Endothelial cell of umbilical vein (primary cell): ENCODE data around the gene SNW1. TPM values are rescaled to one million over a fixed set of nuclear protein-coding genes. Genes with fewer than 3 reads are reported as not detected.

Source experiments
- BruUV-seq: library from RNA; stranded (reverse); fragments of 400-500 nt; replicated peaks from 2 replicates; lab custom pipeline; 2021; lab: Mats Ljungman, UMichigan
- CTCF ChIA-PET: fragments of 300-600, 350-600 bp; sonication (Branson Sonifier 250); formaldehyde crosslinking; loops from one replicate; lab custom pipeline; 2021; ENCODE audit warnings: antibody characterized with exemption, inconsistent platforms; lab: Charles Lee
- POLR2A ChIA-PET: fragments of 300-600, 350-600 bp; sonication (Branson Sonifier 250); formaldehyde crosslinking; loops from one replicate; lab custom pipeline; 2021; ENCODE audit warnings: antibody characterized with exemption, inconsistent platforms; lab: Charles Lee
- DNase-seq: peaks from one replicate; pipeline ENCODE4 v3.0.0-alpha.2; 2011; ENCODE audit warnings: low read depth, low spot score
- FAIRE-seq: peaks from 2 replicates; lab custom pipeline; 2011; peaks lifted over from hg19 to GRCh38; lab: Jason Lieb, UNC
- H2AFZ ChIP-seq: 2 replicates; pipeline ENCODE4 v1.6.0; 2012; ENCODE audit warnings: low read depth, low read length, control low read depth, inconsistent platforms
- H3K27ac ChIP-seq: 2 replicates; pipeline ENCODE4 v1.5.1; 2011; ENCODE audit warnings: low read depth, mild to moderate bottlenecking, control low read depth, low read length, moderate library complexity; ENCODE audit not compliant: insufficient read depth
- H3K27me3 ChIP-seq, 2 experiments: 2 replicates each; pipeline versions ENCODE4 v1.6.0 to v1.6.1; 2011; ENCODE audit warnings: low read length in 2 of 2, mixed read lengths in 1 of 2; ENCODE audit not compliant: control insufficient read depth in 2 of 2, insufficient read depth in 2 of 2
- H3K36me3 ChIP-seq, 2 experiments: 2 replicates in 1 of 2; 3 replicates in 1 of 2; pipeline ENCODE4 v1.5.1; 2011; ENCODE audit warnings: low read length in 2 of 2, mild to moderate bottlenecking in 1 of 2, moderate library complexity in 1 of 2; ENCODE audit not compliant: control insufficient read depth in 2 of 2, insufficient read depth in 2 of 2; ENCODE audit errors: extremely low read depth in 1 of 2
- H3K4me1 ChIP-seq: 3 replicates; pipeline ENCODE4 v1.5.1; 2011; ENCODE audit warnings: mild to moderate bottlenecking, low read length; ENCODE audit not compliant: control insufficient read depth, insufficient read depth; ENCODE audit errors: extremely low read depth
- H3K4me2 ChIP-seq: 2 replicates; pipeline ENCODE4 v1.6.1; 2011; ENCODE audit warnings: low read length, control low read depth, mixed read lengths; ENCODE audit not compliant: insufficient read depth
- H3K4me3 ChIP-seq, 3 experiments: fragments of 200-600 bp in 1 of 3; sonication (generic), shearing (Covaris generic) in 1 of 3; replicated peaks in 1 of 3; 2 replicates each; pipeline ENCODE4 v1.5.1; 2011 to 2016; ENCODE audit warnings: control low read depth in 3 of 3, low read length in 3 of 3, mild to moderate bottlenecking in 2 of 3, inconsistent platforms in 1 of 3, low read depth in 1 of 3, moderate library complexity in 1 of 3; ENCODE audit not compliant: insufficient read depth in 1 of 3
- H3K79me2 ChIP-seq: 2 replicates; pipeline ENCODE4 v1.6.0; 2012; ENCODE audit warnings: low read length, inconsistent platforms; ENCODE audit not compliant: control insufficient read depth, insufficient read depth
- H3K9ac ChIP-seq: replicated peaks from 2 replicates; pipeline ENCODE3; 2011; ENCODE audit warnings: low read length, control low read depth; ENCODE audit not compliant: insufficient read depth; ENCODE audit errors: extremely low read depth
- H3K9me1 ChIP-seq: replicated peaks from 3 replicates; pipeline ENCODE4 v1.6.0; 2011; ENCODE audit warnings: mild to moderate bottlenecking, low read length; ENCODE audit not compliant: control insufficient read depth, insufficient read depth; ENCODE audit errors: extremely low read depth
- H3K9me3 ChIP-seq: replicated peaks from 2 replicates; pipeline ENCODE4 v1.5.1; 2012; ENCODE audit warnings: low read length, inconsistent platforms; ENCODE audit not compliant: control insufficient read depth, insufficient read depth
- H4K20me1 ChIP-seq: replicated peaks from 2 replicates; pipeline ENCODE3; 2011; ENCODE audit warnings: mild to moderate bottlenecking, low read length; ENCODE audit not compliant: control insufficient read depth, insufficient read depth; ENCODE audit errors: extremely low read depth
- FOS ChIP-seq: IDR thresholded peaks from 2 replicates; pipeline ENCODE4 v1.6.1; 2011; ENCODE audit warnings: mild to moderate bottlenecking, low read length, moderate library complexity, borderline replicate concordance; ENCODE audit not compliant: insufficient read depth
- JUN ChIP-seq: IDR thresholded peaks from 2 replicates; pipeline ENCODE4 v1.6.1; 2011; ENCODE audit warnings: borderline replicate concordance, low read depth; ENCODE audit not compliant: insufficient read length, insufficient read depth
- MYC ChIP-seq: IDR thresholded peaks from one replicate; pipeline ENCODE4 v1.6.1; 2011; ENCODE audit warnings: mild to moderate bottlenecking, low read depth, low read length
- POLR2A ChIP-seq: IDR thresholded peaks from 2 replicates; pipeline ENCODE4 v1.6.1; 2012; ENCODE audit warnings: low read depth, mild to moderate bottlenecking, control low read depth, low read length
- POLR2AphosphoS5 ChIP-seq: IDR thresholded peaks from 2 replicates; pipeline ENCODE4 v1.6.1; 2012; ENCODE audit warnings: low read depth, mild to moderate bottlenecking, control low read depth, low read length, moderate library complexity; ENCODE audit not compliant: insufficient read depth
- dilution Hi-C: fragments of 300-500 bp; cut with MboI; formaldehyde crosslinking; loops from one replicate; pipeline ENCODE4 v1.15.0; 2019; ENCODE audit warnings: low sequenced_read_pairs; ENCODE audit not compliant: extremely low pct_ligation_motif_present
- intact Hi-C: fragments of 100-400 bp; cut with micrococcal nuclease; formaldehyde crosslinking; loops from one replicate; pipeline ENCODE4 v1.10.0; 2022
- polyA plus RNA-seq, 4 experiments: library from polyadenylated mRNA; depleted of rRNA in 3 of 4; stranded (reverse) in 3 of 4; unstranded in 1 of 4; fragments of >200 nt; gene quantifications; 2 replicates each; pipeline versions ENCODE4 v1.2.1 to v1.2.3, GENCODE V29; 2011 to 2012; ENCODE audit warnings: missing spikeins in 1 of 4
- total RNA-seq: library from RNA; stranded (reverse); gene quantifications from 2 replicates; pipeline ENCODE4 v1.2.3, GENCODE V29; 2021
- TF ChIP-seq, protein P1 (sequence below): IDR thresholded peaks from 2 replicates; pipeline ENCODE4 v1.6.1; 2011; ENCODE audit not compliant: insufficient read depth, insufficient read length

The SNW1 gene
- total and polyA plus RNA-seq, 2 donors (not counting 3 experiments of a cell fraction or from before 2014, with no cell fraction given): 14.3 to 104 TPM

DNA sequence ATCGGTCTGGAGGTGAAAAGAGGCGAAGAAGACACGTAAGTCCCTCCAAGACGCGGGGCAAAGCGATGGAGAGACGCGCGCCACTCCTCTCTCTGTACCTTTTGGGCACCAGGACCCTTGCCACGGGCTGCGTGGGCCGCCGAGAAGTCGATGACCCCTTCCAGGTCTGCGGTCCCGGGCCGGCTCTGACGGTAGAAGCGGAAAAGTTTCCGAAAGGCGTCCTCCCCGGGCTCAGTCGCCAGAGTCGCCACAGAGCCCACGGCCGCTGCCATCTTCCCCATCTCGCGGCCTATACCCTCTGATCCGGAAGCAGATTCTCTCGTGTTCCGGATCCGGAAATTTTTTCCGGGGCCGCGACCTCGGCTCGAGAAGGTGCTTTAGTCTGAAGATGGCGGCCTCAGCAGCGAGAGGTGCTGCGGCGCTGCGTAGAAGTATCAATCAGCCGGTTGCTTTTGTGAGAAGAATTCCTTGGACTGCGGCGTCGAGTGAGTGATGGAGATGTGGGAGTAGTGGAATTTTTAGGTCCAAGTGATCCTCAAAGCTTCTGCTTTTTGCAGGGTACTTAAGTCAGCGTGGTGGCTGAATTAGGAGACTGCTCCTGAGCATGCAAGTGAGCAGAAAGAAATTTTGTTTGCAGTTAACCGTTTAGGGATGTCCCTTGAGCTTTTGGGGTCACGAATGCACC lies 53.1 kb downstream of the SNW1 start, which contains the start of the genes ALKBH1 and SLIRP:
Gene ALKBH1, minus strand, starts transcription at position 300 of the 685 bp plus-strand sequence. Its CDS starts 19 bp downstream, at position 281.
Gene SLIRP, plus strand, starts transcription at position 380 of the 685 bp plus-strand sequence. Its CDS starts 9 bp downstream, at position 389.
- H3K27me3 ChIP-seq: no peaks in the 10 kb centered on the region
- H3K79me2 ChIP-seq: peaks cover 60% of the 10 kb centered on the region
- BruUV-seq: TSS peak; percentile 60
- peaks cover 14 to 16% of the 10 kb centered on the region in 2 experiments for H3K36me3 ChIP-seq
- no peaks in the 10 kb centered on the region for H3K9me3 ChIP-seq
- H3K4me3 ChIP-seq: peak within 1 kb of the TSS; percentile 44 to 98 (median 98)
- intact Hi-C loops (loop anchor here (1.0 to 10.0 kb wide), 5 partner anchors 53 to 388 kb away; partner anchors contain the start of genes AHSA1, POMT2 and SNW1), dilution Hi-C loops (no loop called here)
- H3K27ac ChIP-seq: peak within 1 kb of the TSS; percentile 19
- H3K4me1 ChIP-seq: peaks cover 21% of the 10 kb centered on the region
- DNase-seq (peak; percentile 85), FAIRE-seq (peak; percentile 89)
- peak within 1 kb of the TSS; percentile 57 for H2AFZ ChIP-seq
- H4K20me1 ChIP-seq: no peaks in the 10 kb centered on the region
- TF ChIP-seq POLR2AphosphoS5 (peak; percentile 94), FOS (no peak), POLR2A (peak; percentile 94), JUN (no peak), MYC (no peak)
- TF ChIP-seq, protein P1, sequence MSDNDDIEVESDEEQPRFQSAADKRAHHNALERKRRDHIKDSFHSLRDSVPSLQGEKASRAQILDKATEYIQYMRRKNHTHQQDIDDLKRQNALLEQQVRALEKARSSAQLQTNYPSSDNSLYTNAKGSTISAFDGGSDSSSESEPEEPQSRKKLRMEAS: no peak
- peak within 1 kb of the TSS; percentile 87 for H3K9ac ChIP-seq
- POLR2A ChIA-PET: no interaction called here
- CTCF ChIA-PET: interaction anchor here (1.2 to 1.9 kb wide), 3 partner anchors 52 to 249 kb away, joined by 3 to 13 read pairs (median 4); no protein-coding TSS in a partner anchor
- peak within 1 kb of the TSS; percentile 81 for H3K4me2 ChIP-seq
- no peaks in the 10 kb centered on the region for H3K9me1 ChIP-seq
